K562 (cell line): ENCODE measurements around the gene SPHK2. TPM values are rescaled to one million over a fixed set of nuclear protein-coding genes. Genes with fewer than 3 reads are reported as not detected.

Source experiments
- ARHGAP35 ChIP-seq: fragments of 450-650 bp; IDR thresholded peaks from 2 replicates; pipeline ENCODE4 v1.6.1; 2018; ENCODE audit not compliant: partially characterized antibody
- HDAC2 ChIP-seq: fragments of 450-650 bp; IDR thresholded peaks from 2 replicates; pipeline ENCODE4 v1.6.1; 2016; ENCODE audit warnings: mild to moderate bottlenecking
- HLTF ChIP-seq: fragments of 450-650 bp; IDR thresholded peaks from 2 replicates; pipeline ENCODE4 v1.6.1; 2016
- KDM4B ChIP-seq, 2 experiments: fragments of 450-650 bp in 1 of 2; sonication (generic) in 1 of 2; IDR thresholded peaks; 2 replicates each; pipeline ENCODE4 v1.6.1; 2016 to 2017; ENCODE audit warnings: borderline replicate concordance in 2 of 2, antibody characterized with exemption in 1 of 2, low read depth in 1 of 2, mild to moderate bottlenecking in 1 of 2
- NFATC3 ChIP-seq: fragments of 450-650 bp; IDR thresholded peaks from 2 replicates; pipeline ENCODE4 v1.6.1; 2017; ENCODE audit warnings: mild to moderate bottlenecking
- NONO ChIP-seq, 2 experiments: fragments of 200-400 bp in 1 of 2; fragments of 450-650 bp in 1 of 2; formaldehyde crosslinking in 1 of 2; IDR thresholded peaks; 2 replicates each; pipeline ENCODE4 v1.6.1; 2017; ENCODE audit warnings: low read depth in 2 of 2, mild to moderate bottlenecking in 2 of 2, moderate library complexity in 2 of 2, low read length in 1 of 2
- PPARD ChIP-seq: fragments of 250-450 bp; sonication (Bioruptor Pico); IDR thresholded peaks from 2 replicates; pipeline ENCODE4 v1.8.0; 2022; ENCODE audit warnings: inconsistent platforms, mild to moderate bottlenecking, moderate library complexity
- SIX5 ChIP-seq, 2 experiments: IDR thresholded peaks; 2 replicates each; pipeline ENCODE4 v1.6.1; 2011; ENCODE audit warnings: low read length in 2 of 2, borderline replicate concordance in 1 of 2, low read depth in 1 of 2, mild to moderate bottlenecking in 1 of 2, moderate library complexity in 1 of 2; ENCODE audit not compliant: insufficient read depth in 1 of 2
- ZEB2 ChIP-seq: fragments of 450-650 bp; IDR thresholded peaks from 2 replicates; pipeline ENCODE4 v1.6.1; 2016
- ZNF586 ChIP-seq: fragments of 450-650 bp; formaldehyde crosslinking; conservative IDR thresholded peaks from 2 replicates; pipeline ENCODE4 v1.4.0; 2020; ENCODE audit warnings: mild to moderate bottlenecking, moderate library complexity
- polyA plus RNA-seq, 8 experiments: library from polyadenylated mRNA; depleted of rRNA in 4 of 8; stranded (reverse) in 5 of 8; unstranded in 3 of 8; fragments of >200 nt; fragmentation: Nextera tagmentation in 2 of 8; fragmentation: Illumina TruSeq in 1 of 8; extraction: Ambion mirVana in 2 of 8; extraction: Trizol in 1 of 8; gene quantifications; 2 replicates each; pipeline versions ENCODE4 v1.2.1 to v1.2.3, GENCODE V29; 2011 to 2014; ENCODE audit warnings: inconsistent platforms in 1 of 8, missing spikeins in 1 of 8
- total RNA-seq, 7 experiments: library from RNA; depleted of rRNA in 6 of 7; stranded (reverse); fragments of >200 nt in 6 of 7; fragmentation: Illumina TruSeq in 2 of 7; extraction: Trizol in 2 of 7; gene quantifications; 2 replicates each; pipeline versions ENCODE4 v1.2.1 to v1.2.3, GENCODE V29; 2011 to 2021; ENCODE audit warnings: low replicate concordance in 1 of 7
- TF ChIP-seq, protein P1 (sequence below), 2 experiments: IDR thresholded peaks; 2 replicates each; pipeline ENCODE4 v1.6.1; 2011; ENCODE audit warnings: borderline replicate concordance in 1 of 2, control low read depth in 1 of 2, low read depth in 1 of 2, low read length in 1 of 2, mild to moderate bottlenecking in 1 of 2, mixed read lengths in 1 of 2, moderate library complexity in 1 of 2; ENCODE audit not compliant: insufficient read depth in 1 of 2, insufficient read length in 1 of 2, poor library complexity in 1 of 2, severe bottlenecking in 1 of 2; ENCODE audit errors: extremely low read depth in 1 of 2
- TF ChIP-seq, protein P2 (sequence below), 2 experiments: fragments of 450-650 bp in 1 of 2; sonication (generic) in 1 of 2; formaldehyde crosslinking in 1 of 2; IDR thresholded peaks in 1 of 2; conservative IDR thresholded peaks in 1 of 2; 2 replicates each; pipeline versions ENCODE4 v1.6.1 to v1.8.1; 2016 to 2023; ENCODE audit warnings: mild to moderate bottlenecking in 2 of 2, moderate library complexity in 2 of 2, inconsistent platforms in 1 of 2, missing genetic modification reagents in 1 of 2
- TF ChIP-seq, protein P3 (sequence below): fragments of 450-650 bp; IDR thresholded peaks from 2 replicates; pipeline ENCODE4 v1.6.1; 2016; ENCODE audit warnings: mild to moderate bottlenecking
- TF ChIP-seq, protein P4 (sequence below): fragments of 450-650 bp; IDR thresholded peaks from 2 replicates; pipeline ENCODE4 v1.6.1; 2016; ENCODE audit warnings: low read depth, mild to moderate bottlenecking, moderate library complexity

Gene SPHK2
- total and polyA plus RNA-seq, 9 of the 15 experiments (the other 6 are each of a cell fraction or from before 2014, with no cell fraction given) = 0.10 to 15.2 (median 2.9) TPM

DNA sequence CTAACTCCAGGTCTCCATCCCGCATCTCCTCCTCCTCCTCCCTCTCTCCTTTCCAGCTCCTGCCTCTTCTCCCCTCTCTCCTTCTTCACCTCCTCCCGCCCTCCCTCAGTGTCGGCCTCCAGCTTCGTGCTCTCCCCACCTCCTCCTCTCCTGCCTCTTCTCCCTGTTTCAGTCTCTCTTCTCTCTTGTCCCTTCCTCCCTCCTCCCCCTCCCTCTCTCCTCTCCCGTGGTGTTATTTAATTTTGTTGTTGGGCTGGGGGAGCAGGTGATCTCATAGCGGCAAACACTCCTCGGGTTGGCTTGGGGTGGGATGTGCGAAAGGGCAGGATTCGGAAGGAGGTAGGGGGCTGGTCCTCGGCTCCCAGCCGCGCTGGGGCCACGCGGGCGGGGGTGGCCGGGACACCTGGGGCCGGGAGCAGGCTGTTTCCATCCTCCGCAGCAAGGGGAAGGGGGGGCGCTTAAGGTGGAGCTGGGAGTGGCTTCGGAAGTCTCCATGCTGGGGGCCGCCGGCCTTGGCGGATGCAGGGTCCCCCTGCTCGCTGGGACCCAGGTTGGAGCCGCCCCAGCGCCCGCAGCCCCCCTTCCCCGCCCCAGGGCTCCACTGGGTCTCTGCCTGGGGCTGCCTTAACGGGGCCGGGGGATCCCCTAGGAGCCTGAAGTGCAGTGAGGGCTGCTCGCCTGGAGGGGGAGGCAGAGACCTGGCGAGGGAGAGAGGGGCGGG, 26.9 kb downstream of the SPHK2 start, which contains the start of gene CA11 (continued):
- no peak for TF ChIP-seq ZNF586 (CRISPR knock-in tag)
- no peak for TF ChIP-seq SIX5 (IDR thresholded peaks at IDR 0.05; ENCODE audit: borderline replicate concordance in 1 of 2, insufficient read depth in 1 of 2, low read depth in 1 of 2, low read length in 2 of 2)
- no peak; a peak in 1 of 4 replicates for TF ChIP-seq KDM4B (IDR thresholded peaks at IDR 0.05; ENCODE audit: borderline replicate concordance in 2 of 2, low read depth in 1 of 2)
- peak; percentile 81 for TF ChIP-seq ARHGAP35
- TF ChIP-seq NFATC3 = peak; percentile 52; the same call in 1 of the 2 replicates
- TF ChIP-seq ZEB2 = peak; percentile 87; the same call in 1 of the 2 replicates
- peak; percentile 70 for TF ChIP-seq HDAC2
- TF ChIP-seq PPARD = no peak
- TF ChIP-seq, protein P1, sequence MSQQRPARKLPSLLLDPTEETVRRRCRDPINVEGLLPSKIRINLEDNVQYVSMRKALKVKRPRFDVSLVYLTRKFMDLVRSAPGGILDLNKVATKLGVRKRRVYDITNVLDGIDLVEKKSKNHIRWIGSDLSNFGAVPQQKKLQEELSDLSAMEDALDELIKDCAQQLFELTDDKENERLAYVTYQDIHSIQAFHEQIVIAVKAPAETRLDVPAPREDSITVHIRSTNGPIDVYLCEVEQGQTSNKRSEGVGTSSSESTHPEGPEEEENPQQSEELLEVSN (IDR thresholded peaks at IDR 0.05; ENCODE audit: borderline replicate concordance in 1 of 2, extremely low read depth in 1 of 2, insufficient read depth in 1 of 2, insufficient read length in 1 of 2, low read depth in 1 of 2, low read length in 1 of 2, poor library complexity in 1 of 2, severe bottlenecking in 1 of 2) = peak in 1 of 2 experiments; percentile 67
- 0 out of 4 replicates have a peak, but pooled peaks of 1 of the 2 experiments have one; percentile 50 for TF ChIP-seq NONO (IDR thresholded peaks at IDR 0.05; ENCODE audit: low read depth in 2 of 2, low read length in 1 of 2)
- TF ChIP-seq, protein P2, sequence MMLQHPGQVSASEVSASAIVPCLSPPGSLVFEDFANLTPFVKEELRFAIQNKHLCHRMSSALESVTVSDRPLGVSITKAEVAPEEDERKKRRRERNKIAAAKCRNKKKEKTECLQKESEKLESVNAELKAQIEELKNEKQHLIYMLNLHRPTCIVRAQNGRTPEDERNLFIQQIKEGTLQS (IDR thresholded peaks at IDR 0.05) = peak; percentile 62
- TF ChIP-seq, protein P2 (CRISPR knock-in tag; conservative IDR thresholded peaks at IDR 0.05) = no peak
- TF ChIP-seq, protein P3, sequence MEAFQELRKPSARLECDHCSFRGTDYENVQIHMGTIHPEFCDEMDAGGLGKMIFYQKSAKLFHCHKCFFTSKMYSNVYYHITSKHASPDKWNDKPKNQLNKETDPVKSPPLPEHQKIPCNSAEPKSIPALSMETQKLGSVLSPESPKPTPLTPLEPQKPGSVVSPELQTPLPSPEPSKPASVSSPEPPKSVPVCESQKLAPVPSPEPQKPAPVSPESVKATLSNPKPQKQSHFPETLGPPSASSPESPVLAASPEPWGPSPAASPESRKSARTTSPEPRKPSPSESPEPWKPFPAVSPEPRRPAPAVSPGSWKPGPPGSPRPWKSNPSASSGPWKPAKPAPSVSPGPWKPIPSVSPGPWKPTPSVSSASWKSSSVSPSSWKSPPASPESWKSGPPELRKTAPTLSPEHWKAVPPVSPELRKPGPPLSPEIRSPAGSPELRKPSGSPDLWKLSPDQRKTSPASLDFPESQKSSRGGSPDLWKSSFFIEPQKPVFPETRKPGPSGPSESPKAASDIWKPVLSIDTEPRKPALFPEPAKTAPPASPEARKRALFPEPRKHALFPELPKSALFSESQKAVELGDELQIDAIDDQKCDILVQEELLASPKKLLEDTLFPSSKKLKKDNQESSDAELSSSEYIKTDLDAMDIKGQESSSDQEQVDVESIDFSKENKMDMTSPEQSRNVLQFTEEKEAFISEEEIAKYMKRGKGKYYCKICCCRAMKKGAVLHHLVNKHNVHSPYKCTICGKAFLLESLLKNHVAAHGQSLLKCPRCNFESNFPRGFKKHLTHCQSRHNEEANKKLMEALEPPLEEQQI = peak; percentile 46; the same call in 1 of the 2 replicates
- peak; percentile 97 for TF ChIP-seq HLTF
- TF ChIP-seq, protein P4, sequence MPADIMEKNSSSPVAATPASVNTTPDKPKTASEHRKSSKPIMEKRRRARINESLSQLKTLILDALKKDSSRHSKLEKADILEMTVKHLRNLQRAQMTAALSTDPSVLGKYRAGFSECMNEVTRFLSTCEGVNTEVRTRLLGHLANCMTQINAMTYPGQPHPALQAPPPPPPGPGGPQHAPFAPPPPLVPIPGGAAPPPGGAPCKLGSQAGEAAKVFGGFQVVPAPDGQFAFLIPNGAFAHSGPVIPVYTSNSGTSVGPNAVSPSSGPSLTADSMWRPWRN = 0 out of 2 replicates have a peak, but pooled peaks have one; percentile 12
